GM10248 (cell line): ENCODE measurements around the gene SPSB3.

Experiments used
- CTCF ChIA-PET: fragments of 300-600 bp; sonication (Branson Sonifier 250); formaldehyde crosslinking; extraction: SDS; loops from one replicate; lab custom pipeline; 2021; ENCODE audit warnings: antibody characterized with exemption; lab: Yijun Ruan, JAX
- POLR2A ChIA-PET: fragments of 350-650 bp; sonication (Branson Sonifier 250); formaldehyde crosslinking; extraction: SDS; loops from one replicate; lab custom pipeline; 2020; ENCODE audit warnings: antibody characterized with exemption; lab: Yijun Ruan, JAX
- DNase-seq: peaks from one replicate; pipeline ENCODE4 v3.0.0; 2012; ENCODE audit errors: extremely low spot score
- TF ChIP-seq, protein P1 (sequence below): IDR thresholded peaks from 2 replicates; pipeline ENCODE4 v1.5.1; 2012; ENCODE audit warnings: mild to moderate bottlenecking, low read depth; ENCODE audit errors: extremely low read depth, missing control alignments, control extremely low read depth

The SPSB3 gene

DNA sequence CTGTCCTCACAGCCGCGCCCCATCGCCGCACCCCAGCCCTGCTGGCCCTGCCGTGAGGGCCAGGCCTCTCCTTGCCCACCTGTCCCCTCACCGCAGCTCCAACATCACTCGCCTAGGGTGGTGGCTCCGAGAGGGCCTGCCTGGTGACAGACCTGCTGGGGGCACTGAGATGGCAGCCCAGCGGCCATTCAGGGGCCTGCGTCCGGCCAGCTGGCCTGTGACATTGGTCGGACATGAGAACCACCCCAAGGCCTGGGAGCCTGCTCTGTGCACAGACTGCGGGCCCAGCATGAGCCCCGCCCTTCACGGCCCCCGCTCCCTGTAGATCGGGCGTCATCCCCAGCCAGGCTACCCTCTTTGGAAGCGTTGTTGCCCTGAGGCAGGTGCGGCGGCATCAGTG lies 22.9 kb downstream of the SPSB3 start:
- CTCF ChIA-PET: no interaction called here
- POLR2A ChIA-PET: no interaction called here
- TF ChIP-seq, protein P1, sequence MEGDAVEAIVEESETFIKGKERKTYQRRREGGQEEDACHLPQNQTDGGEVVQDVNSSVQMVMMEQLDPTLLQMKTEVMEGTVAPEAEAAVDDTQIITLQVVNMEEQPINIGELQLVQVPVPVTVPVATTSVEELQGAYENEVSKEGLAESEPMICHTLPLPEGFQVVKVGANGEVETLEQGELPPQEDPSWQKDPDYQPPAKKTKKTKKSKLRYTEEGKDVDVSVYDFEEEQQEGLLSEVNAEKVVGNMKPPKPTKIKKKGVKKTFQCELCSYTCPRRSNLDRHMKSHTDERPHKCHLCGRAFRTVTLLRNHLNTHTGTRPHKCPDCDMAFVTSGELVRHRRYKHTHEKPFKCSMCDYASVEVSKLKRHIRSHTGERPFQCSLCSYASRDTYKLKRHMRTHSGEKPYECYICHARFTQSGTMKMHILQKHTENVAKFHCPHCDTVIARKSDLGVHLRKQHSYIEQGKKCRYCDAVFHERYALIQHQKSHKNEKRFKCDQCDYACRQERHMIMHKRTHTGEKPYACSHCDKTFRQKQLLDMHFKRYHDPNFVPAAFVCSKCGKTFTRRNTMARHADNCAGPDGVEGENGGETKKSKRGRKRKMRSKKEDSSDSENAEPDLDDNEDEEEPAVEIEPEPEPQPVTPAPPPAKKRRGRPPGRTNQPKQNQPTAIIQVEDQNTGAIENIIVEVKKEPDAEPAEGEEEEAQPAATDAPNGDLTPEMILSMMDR: no peak
- no peak for DNase-seq

DNA sequence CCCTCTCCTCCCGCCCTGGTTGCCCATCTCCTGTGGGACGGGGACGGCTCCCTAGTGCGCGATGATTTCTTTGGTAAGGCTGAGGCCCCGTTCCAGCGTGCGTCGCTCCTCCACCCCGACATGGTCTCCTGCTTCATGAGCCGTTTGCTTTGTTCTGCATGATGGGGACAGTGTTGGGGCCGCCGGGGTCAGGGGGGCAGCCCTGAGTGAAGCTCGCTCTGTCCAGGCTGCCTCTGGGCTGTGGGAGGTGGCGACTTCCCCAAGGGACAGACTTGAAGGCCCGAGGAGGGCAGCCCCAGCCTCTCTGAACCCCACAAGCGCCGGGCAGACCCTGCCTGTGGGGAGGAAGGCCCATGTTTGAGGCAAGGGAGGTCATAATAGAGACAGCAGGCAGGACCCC lies 23.4 kb downstream of the SPSB3 start:
- ChIA-PET POLR2A (no interaction called here), CTCF (no interaction called here)
- TF ChIP-seq, protein P1: no peak
- DNase-seq: no peak

DNA sequence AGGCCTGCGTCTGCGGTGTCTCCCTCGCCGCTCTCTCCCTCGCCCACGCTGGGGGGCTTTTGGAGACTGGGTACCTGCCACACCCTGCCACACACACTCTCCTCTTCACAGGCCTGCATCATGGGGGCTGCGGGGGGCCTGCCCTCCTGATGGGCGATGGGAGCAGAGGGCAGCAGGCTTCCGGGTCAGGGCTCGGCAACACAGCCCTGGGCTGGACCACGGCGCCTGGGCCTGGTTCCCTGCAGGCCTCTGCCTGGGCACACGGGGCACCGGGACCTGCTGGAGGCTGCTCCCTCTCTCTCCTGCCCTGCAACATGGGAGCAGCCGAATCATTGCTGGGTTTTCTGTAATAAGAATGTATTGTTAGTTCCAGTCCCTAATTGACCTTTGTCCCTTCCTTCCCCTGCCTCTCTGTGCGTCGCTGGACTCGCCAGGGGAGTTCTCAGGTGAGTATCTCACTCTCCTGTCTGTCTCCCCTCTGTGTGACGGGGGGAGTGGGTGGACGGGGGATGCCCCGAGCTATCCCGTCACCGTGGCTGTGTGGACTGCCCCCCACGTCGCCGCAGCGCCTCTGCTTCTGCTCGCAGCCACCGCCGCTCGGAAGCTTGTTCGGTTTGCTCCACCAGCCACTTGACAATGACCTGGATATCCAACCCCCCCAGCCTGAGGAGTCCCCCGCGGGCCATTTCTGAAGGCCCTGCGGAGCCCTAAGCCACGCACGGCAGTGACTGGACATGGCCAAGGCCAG lies 24.5 kb downstream of the SPSB3 start:
- POLR2A ChIA-PET: no interaction called here
- CTCF ChIA-PET: no interaction called here
- TF ChIP-seq, protein P1: no peak

DNA sequence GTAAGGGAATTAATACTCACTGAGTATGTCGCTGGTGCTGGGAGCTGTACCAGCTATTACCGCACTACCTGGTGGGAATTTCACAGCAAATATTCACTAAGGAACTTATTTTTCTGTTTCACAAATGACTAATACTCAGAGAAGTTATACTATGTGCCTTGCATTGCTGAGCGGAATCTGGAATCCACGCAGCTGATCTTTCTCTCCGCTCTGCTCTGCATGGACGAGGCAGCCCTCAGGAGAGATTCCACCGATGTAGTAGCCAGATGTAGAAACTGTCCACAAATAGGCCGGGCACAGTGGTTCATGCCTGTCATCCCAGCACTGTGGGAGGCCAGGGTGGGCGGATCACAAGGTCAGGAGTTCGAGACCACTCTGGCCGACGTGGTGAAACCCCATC lies 28.2 kb downstream of the SPSB3 start:
- ChIA-PET CTCF (interaction anchor here (1.5 kb wide), 1 partner anchor 48 kb away, joined by 4 read pairs; the partner anchor contains the start of gene MAPK8IP3), POLR2A (no interaction called here)
- DNase-seq: no peak
- TF ChIP-seq, protein P1: no peak

More for the DNA sequence above, 24.5 kb downstream of the SPSB3 start:
- DNase-seq: no peak

DNA sequence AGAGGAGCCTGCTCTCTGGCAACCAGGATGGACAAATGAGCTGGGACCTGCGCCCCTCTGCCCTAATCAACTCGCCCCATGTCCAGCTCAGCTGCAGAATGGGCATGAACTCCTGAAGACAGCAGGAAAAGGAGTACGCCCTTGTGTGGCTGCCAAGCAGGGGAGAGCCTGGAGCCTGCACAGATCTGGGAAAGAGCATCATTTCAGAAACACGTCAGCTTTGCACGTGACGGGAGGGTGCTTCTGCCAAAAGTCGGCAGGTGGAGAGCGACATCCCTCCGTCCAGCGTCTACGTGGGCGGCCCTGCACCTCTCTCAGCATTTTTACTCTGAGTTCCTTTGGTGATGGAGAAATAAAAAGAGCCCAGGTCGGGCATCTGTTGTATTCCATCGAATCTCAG lies 29.5 kb downstream of the SPSB3 start:
- CTCF ChIA-PET: interaction anchor here (3.4 kb wide), 1 partner anchor 47 kb away, joined by 9 read pairs; the partner anchor contains the start of gene MAPK8IP3
- no peak for DNase-seq
- TF ChIP-seq, protein P1: no peak
- POLR2A ChIA-PET: no interaction called here

DNA sequence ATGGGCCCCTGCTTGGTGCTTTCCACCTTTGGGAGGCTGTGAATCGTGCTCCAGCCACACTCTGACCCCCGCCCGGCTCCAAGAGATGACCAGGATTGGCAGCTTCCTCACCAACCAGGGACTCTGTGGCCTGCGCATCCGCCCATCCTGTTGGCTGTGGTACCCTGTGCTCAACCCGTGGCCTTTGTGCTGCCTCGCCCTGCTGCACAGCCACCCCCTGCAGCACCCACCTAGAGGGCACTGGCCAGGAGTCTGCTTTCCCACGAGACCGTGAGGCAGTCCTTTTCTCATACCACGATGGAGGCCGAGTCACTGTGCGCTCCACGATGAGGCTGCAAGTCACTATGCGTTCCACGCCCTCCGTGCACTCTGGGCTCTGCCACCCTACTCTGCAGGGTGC lies 30.4 kb downstream of the SPSB3 start:
- TF ChIP-seq, protein P1: no peak
- DNase-seq: no peak
- ChIA-PET POLR2A (no interaction called here), CTCF (interaction anchor here (3.4 kb wide), 1 partner anchor 46 kb away, joined by 9 read pairs; the partner anchor contains the start of gene MAPK8IP3)
